Parathyroid adenoma (tissue), 2 donors: ENCODE results near the gene ECT2.
A peak's percentile ranks its signal among the peaks of the same experiment; 100 is the strongest.

Source experiments
- H2AFZ ChIP-seq: fragments of 300-600 bp; sonication (generic); one replicate; pipeline ENCODE4 v1.7.0; 2017; ENCODE audit warnings: antibody characterized with exemption, mild to moderate bottlenecking
- H3K27ac ChIP-seq: fragments of 300-600 bp; sonication (generic); one replicate; pipeline ENCODE4 v1.7.0; 2017
- H3K27me3 ChIP-seq: fragments of 300-600 bp; sonication (generic); one replicate; pipeline ENCODE4 v1.7.0; 2017; ENCODE audit warnings: low read length; ENCODE audit not compliant: control insufficient read depth, insufficient read depth
- H3K36me3 ChIP-seq: fragments of 300-600 bp; sonication (generic); one replicate; pipeline ENCODE4 v1.7.0; 2017; ENCODE audit warnings: low read length; ENCODE audit not compliant: control insufficient read depth, insufficient read depth
- H3K4me1 ChIP-seq: fragments of 300-600 bp; sonication (generic); one replicate; pipeline ENCODE4 v1.7.0; 2017; ENCODE audit warnings: control low read depth
- H3K4me2 ChIP-seq: fragments of 300-600 bp; sonication (generic); one replicate; pipeline ENCODE4 v1.7.0; 2017; ENCODE audit warnings: low read length
- H3K4me3 ChIP-seq: fragments of 300-600 bp; sonication (generic); one replicate; pipeline ENCODE4 v1.7.0; 2017; ENCODE audit warnings: low read depth, low read length
- H3K79me2 ChIP-seq: fragments of 300-600 bp; sonication (generic); one replicate; pipeline ENCODE4 v1.7.0; 2017; ENCODE audit warnings: control low read depth
- H3K9ac ChIP-seq: fragments of 300-600 bp; sonication (generic); one replicate; pipeline ENCODE4 v1.7.0; 2017; ENCODE audit warnings: mild to moderate bottlenecking
- H3K9me3 ChIP-seq: fragments of 300-600 bp; sonication (generic); one replicate; pipeline ENCODE4 v1.7.0; 2017; ENCODE audit warnings: low read length; ENCODE audit not compliant: control insufficient read depth
- TF ChIP-seq, protein P1 (sequence below): fragments of 300-600 bp; sonication (generic); IDR thresholded peaks from one replicate; pipeline ENCODE4 v1.7.0; 2017; ENCODE audit warnings: antibody characterized with exemption, mild to moderate bottlenecking
- donor health status: primary hyperparathyroidism.

The ECT2 gene

GRCh38 chr3:172803489-172803888 lies 53.0 kb downstream of the ECT2 start:
- Histone ChIP-seq H3K4me2 (no peak overlapping the region), H3K27ac (no peak overlapping the region), H3K4me1 (no peaks in the 10 kb centered on the region), H3K4me3 (no peak overlapping the region), H3K9ac (no peak overlapping the region), H3K27me3 (no peaks in the 10 kb centered on the region), H3K79me2 (no peaks in the 10 kb centered on the region), H3K36me3 (no peaks in the 10 kb centered on the region), H2AFZ (no peak overlapping the region), H3K9me3 (no peaks in the 10 kb centered on the region)
- TF ChIP-seq, protein P1, sequence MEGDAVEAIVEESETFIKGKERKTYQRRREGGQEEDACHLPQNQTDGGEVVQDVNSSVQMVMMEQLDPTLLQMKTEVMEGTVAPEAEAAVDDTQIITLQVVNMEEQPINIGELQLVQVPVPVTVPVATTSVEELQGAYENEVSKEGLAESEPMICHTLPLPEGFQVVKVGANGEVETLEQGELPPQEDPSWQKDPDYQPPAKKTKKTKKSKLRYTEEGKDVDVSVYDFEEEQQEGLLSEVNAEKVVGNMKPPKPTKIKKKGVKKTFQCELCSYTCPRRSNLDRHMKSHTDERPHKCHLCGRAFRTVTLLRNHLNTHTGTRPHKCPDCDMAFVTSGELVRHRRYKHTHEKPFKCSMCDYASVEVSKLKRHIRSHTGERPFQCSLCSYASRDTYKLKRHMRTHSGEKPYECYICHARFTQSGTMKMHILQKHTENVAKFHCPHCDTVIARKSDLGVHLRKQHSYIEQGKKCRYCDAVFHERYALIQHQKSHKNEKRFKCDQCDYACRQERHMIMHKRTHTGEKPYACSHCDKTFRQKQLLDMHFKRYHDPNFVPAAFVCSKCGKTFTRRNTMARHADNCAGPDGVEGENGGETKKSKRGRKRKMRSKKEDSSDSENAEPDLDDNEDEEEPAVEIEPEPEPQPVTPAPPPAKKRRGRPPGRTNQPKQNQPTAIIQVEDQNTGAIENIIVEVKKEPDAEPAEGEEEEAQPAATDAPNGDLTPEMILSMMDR: no peak

- Histone ChIP-seq H3K9me3 (no peaks in the 10 kb centered on the region), H3K79me2 (no peaks in the 10 kb centered on the region), H3K27me3 (no peaks in the 10 kb centered on the region), H3K9ac (no peak overlapping the region), H3K4me1 (no peaks in the 10 kb centered on the region), H3K27ac (no peak overlapping the region), H3K36me3 (no peaks in the 10 kb centered on the region), H2AFZ (no peak overlapping the region), H3K4me2 (no peak overlapping the region), H3K4me3 (no peak overlapping the region)
- TF ChIP-seq, protein P1: no peak
Observed at GRCh38 chr3:172804323-172804722, 53.8 kb downstream of the ECT2 start.

DNA sequence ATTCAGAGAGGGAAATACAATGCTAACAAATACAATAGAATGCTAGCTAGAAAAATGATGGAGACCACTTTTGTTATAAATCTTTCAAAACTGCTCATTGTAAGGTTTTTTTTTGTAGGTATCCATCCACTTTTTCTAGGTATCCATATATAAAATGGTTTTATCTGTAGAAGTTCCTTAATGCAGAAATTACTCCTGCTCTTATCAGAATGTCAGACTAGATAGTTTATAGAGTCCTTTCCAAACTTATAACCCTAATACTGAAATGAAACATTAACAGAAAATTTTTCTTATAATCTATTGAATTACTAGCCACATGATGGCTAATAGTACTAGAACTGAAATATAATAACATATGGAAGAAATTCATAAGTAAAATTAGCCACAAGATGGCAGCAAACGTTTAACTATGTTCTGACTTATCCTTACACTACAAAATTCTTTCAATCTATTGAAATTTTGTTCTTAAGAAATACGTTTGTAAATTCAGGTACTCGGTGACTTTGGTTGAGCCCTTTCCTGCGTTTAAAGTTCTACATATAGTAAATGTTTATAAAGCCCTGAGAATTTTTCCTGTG lies 58.5 kb downstream of the ECT2 start:
- Histone ChIP-seq H3K9me3 (no peaks in the 10 kb centered on the region), H3K27ac (no peak overlapping the region), H2AFZ (no peak overlapping the region), H3K9ac (no peak overlapping the region), H3K4me1 (no peaks in the 10 kb centered on the region), H3K79me2 (no peaks in the 10 kb centered on the region), H3K36me3 (no peaks in the 10 kb centered on the region), H3K4me3 (no peak overlapping the region), H3K27me3 (no peaks in the 10 kb centered on the region), H3K4me2 (no peak overlapping the region)
- TF ChIP-seq, protein P1: peak; percentile 27

GRCh38 chr3:172811099-172811498 lies 60.6 kb downstream of the ECT2 start:
- Histone ChIP-seq H3K4me1 (no peaks in the 10 kb centered on the region), H3K36me3 (no peaks in the 10 kb centered on the region), H3K9ac (no peak overlapping the region), H3K27me3 (no peaks in the 10 kb centered on the region), H3K79me2 (no peaks in the 10 kb centered on the region), H3K4me2 (no peak overlapping the region), H3K27ac (no peak overlapping the region), H3K4me3 (no peak overlapping the region), H2AFZ (no peak overlapping the region), H3K9me3 (no peaks in the 10 kb centered on the region)
- TF ChIP-seq, protein P1: no peak

DNA sequence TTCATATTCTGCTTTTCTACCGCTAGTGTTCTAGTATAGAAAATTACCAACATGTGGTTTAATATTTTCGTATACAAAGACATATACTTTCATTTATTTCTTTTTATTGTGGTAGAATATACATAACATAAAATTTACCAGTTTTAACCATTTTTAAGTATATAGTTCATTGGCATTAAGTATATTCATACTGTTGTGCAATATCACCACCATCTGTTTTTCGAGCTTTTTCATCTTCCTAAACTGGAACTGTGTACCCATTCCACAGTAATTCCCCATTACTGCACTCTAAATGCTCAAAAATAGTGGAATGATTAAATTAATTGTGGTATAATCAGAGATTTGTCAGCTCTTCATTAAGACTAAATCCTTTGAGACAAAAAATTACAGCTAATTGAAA lies 62.9 kb downstream of the ECT2 start:
- no peaks in the 10 kb centered on the region for H3K27me3 ChIP-seq

More for the DNA sequence above, 62.9 kb downstream of the ECT2 start:
- H3K36me3 ChIP-seq: no peaks in the 10 kb centered on the region
- TF ChIP-seq, protein P1: no peak
- no peak overlapping the region for H3K9ac ChIP-seq
- no peak overlapping the region for H3K27ac ChIP-seq
- H3K4me3 ChIP-seq: no peak overlapping the region
- no peak overlapping the region for H2AFZ ChIP-seq
- H3K4me2 ChIP-seq: no peak overlapping the region
- H3K4me1 ChIP-seq: no peaks in the 10 kb centered on the region
- no peaks in the 10 kb centered on the region for H3K79me2 ChIP-seq
- no peaks in the 10 kb centered on the region for H3K9me3 ChIP-seq
